ENCODE data around the gene ALDH3B2.

ALDH3B2 gene

GRCh38 chr11:67671211-67671520 is 3.3 kb downstream of the ALDH3B2 start:
- Histone ChIP-seq H2AK5ac (ENCODE audit: low read length) (no peak overlapping the region), H2BK5ac (ENCODE audit: low read length) (no peak overlapping the region), H3K79me2 (ENCODE audit: control insufficient read depth, insufficient read depth, low read length) (no peaks in the 10 kb centered on the region), H3K4me3 (ENCODE audit: low read length) (no peak overlapping the region), H4K8ac (ENCODE audit: low read depth, low read length) (no peak overlapping the region), H3K9ac (ENCODE audit: low read length) (no peak overlapping the region), H3K36me3 (ENCODE audit: control insufficient read depth, insufficient read depth, low read length) (no peaks in the 10 kb centered on the region), H3K18ac (ENCODE audit: low read length) (no peak overlapping the region), H2BK15ac (replicated peaks; ENCODE audit: low read depth) (no peak overlapping the region), H3K4ac (ENCODE audit: low read depth, low read length) (no peak overlapping the region), H3K4me2 (ENCODE audit: low read length) (no peak overlapping the region), H3K79me1 (ENCODE audit: low read length) (no peaks in the 10 kb centered on the region), H3K27ac (ENCODE audit: low read depth, low read length) (no peak overlapping the region), H3K4me1 (ENCODE audit: control insufficient read depth, low read depth, low read length) (no peaks in the 10 kb centered on the region), H3K56ac (ENCODE audit: low read length) (no peak overlapping the region), H2BK120ac (ENCODE audit: low read depth, low read length) (no peak overlapping the region), H4K5ac (ENCODE audit: low read length) (no peak overlapping the region), H3K23ac (ENCODE audit: low read length) (no peak overlapping the region), H3K27me3 (ENCODE audit: insufficient read depth, low read length, poor library complexity) (no peaks in the 10 kb centered on the region)
- no CpG with 5 or more reads among the region's 8 CpGs for WGBS (ENCODE audit: extremely low coverage, insufficient coverage, low lambda C conversion rate)
- no peak for DNase-seq

DNA sequence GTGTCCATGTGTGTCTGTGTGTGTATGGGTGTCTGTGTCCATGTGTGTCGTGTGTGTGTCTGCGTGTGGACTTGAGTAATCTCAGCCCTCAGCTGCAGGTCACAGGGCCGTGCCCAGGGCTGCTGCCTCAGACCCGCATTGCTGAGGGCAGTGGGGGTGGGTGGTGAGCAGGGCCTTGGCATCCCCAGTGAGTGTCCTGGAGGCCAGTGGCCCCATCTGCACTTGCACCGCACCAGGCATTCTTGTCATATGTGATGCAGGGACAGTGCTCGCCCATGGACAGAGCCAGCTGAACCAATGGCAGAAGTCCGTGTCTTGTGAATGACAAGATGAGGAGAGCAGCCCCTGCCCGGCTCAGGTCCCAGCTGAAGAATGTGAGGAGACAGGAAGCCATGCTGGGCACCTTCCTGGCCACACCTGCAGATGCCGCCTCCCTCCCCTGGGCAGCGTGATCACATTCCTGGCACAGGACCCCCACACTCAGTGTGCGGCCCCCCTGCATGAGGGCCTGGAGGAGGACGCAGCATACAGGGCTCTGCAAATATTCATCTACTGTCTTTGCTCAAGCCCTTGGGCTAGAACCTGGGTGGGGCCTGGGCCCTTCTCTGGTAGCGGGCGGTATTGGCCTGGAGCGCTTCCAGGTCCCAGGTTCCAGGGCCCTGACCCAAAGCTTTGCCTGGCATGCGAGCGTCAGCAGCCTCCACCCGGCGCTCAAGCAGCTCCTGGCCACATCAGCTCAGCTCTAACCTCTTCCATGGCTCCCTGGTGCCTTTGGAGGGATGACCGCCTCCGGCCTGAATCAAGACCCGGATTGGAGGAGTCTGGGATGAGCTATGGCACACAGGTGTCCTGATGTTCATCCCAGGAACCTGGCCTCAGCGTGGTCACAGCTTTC is 3.9 kb downstream of the ALDH3B2 start:
- H2BK15ac ChIP-seq (replicated peaks; ENCODE audit: low read depth), result no peak overlapping the region
- H3K79me2 ChIP-seq (ENCODE audit: control insufficient read depth, insufficient read depth, low read length), result no peaks in the 10 kb centered on the region
- H2BK120ac ChIP-seq (ENCODE audit: low read depth, low read length), result no peak overlapping the region
- H4K5ac ChIP-seq (ENCODE audit: low read length), result no peak overlapping the region
- no peak overlapping the region for H3K4me3 ChIP-seq (ENCODE audit: low read length)
- H3K79me1 ChIP-seq (ENCODE audit: low read length), result no peaks in the 10 kb centered on the region
- H3K27me3 ChIP-seq (ENCODE audit: insufficient read depth, low read length, poor library complexity), result no peaks in the 10 kb centered on the region
- no peak overlapping the region for H3K27ac ChIP-seq (ENCODE audit: low read depth, low read length)
- DNase-seq, result no peak
- peak overlapping the region; percentile 58 for H2AK5ac ChIP-seq (ENCODE audit: low read length)
- H3K36me3 ChIP-seq (ENCODE audit: control insufficient read depth, insufficient read depth, low read length), result no peaks in the 10 kb centered on the region
- no peak overlapping the region for H3K18ac ChIP-seq (ENCODE audit: low read length)
- no peak overlapping the region for H3K23ac ChIP-seq (ENCODE audit: low read length)
- H3K4ac ChIP-seq (ENCODE audit: low read depth, low read length), result no peak overlapping the region
- H3K9ac ChIP-seq (ENCODE audit: low read length), result no peak overlapping the region
- no peak overlapping the region for H3K4me2 ChIP-seq (ENCODE audit: low read length)
- WGBS (ENCODE audit: extremely low coverage, insufficient coverage, low lambda C conversion rate), result no CpG with 5 or more reads among the region's 23 CpGs
- no peak overlapping the region for H2BK5ac ChIP-seq (ENCODE audit: low read length)
- H3K56ac ChIP-seq (ENCODE audit: low read length), result no peak overlapping the region
- no peaks in the 10 kb centered on the region for H3K4me1 ChIP-seq (ENCODE audit: control insufficient read depth, low read depth, low read length)
- no peak overlapping the region for H4K8ac ChIP-seq (ENCODE audit: low read depth, low read length)

- Histone ChIP-seq H3K79me2 (ENCODE audit: control insufficient read depth, insufficient read depth, low read length) (no peaks in the 10 kb centered on the region), H2BK5ac (ENCODE audit: low read length) (no peak overlapping the region), H2BK15ac (replicated peaks; ENCODE audit: low read depth) (no peak overlapping the region), H3K36me3 (ENCODE audit: control insufficient read depth, insufficient read depth, low read length) (no peaks in the 10 kb centered on the region), H3K79me1 (ENCODE audit: low read length) (no peaks in the 10 kb centered on the region), H3K9ac (ENCODE audit: low read length) (no peak overlapping the region), H3K27me3 (ENCODE audit: insufficient read depth, low read length, poor library complexity) (no peaks in the 10 kb centered on the region), H4K8ac (ENCODE audit: low read depth, low read length) (no peak overlapping the region), H4K5ac (ENCODE audit: low read length) (no peak overlapping the region), H3K4ac (ENCODE audit: low read depth, low read length) (no peak overlapping the region), H3K18ac (ENCODE audit: low read length) (no peak overlapping the region), H2BK120ac (ENCODE audit: low read depth, low read length) (no peak overlapping the region), H3K56ac (ENCODE audit: low read length) (no peak overlapping the region), H2AK5ac (ENCODE audit: low read length) (no peak overlapping the region), H3K27ac (ENCODE audit: low read depth, low read length) (no peak overlapping the region), H3K4me1 (ENCODE audit: control insufficient read depth, low read depth, low read length) (no peaks in the 10 kb centered on the region), H3K23ac (ENCODE audit: low read length) (no peak overlapping the region), H3K4me2 (ENCODE audit: low read length) (no peak overlapping the region), H3K4me3 (ENCODE audit: low read length) (no peak overlapping the region)
- no peak for DNase-seq
- WGBS (ENCODE audit: extremely low coverage, insufficient coverage, low lambda C conversion rate), result no CpG with 5 or more reads among the region's 5 CpGs
These were observed 6.3 kb downstream of the ALDH3B2 start for GRCh38 chr11:67668192-67668551.

GRCh38 chr11:67667490-67668191 is 6.8 kb downstream of the ALDH3B2 start:
- Histone ChIP-seq H2AK5ac (ENCODE audit: low read length) (no peak overlapping the region), H3K27ac (ENCODE audit: low read depth, low read length) (no peak overlapping the region), H3K9ac (ENCODE audit: low read length) (no peak overlapping the region), H3K4me3 (ENCODE audit: low read length) (no peak overlapping the region), H3K18ac (ENCODE audit: low read length) (no peak overlapping the region), H3K23ac (ENCODE audit: low read length) (no peak overlapping the region), H4K5ac (ENCODE audit: low read length) (no peak overlapping the region), H3K27me3 (ENCODE audit: insufficient read depth, low read length, poor library complexity) (no peaks in the 10 kb centered on the region), H3K79me2 (ENCODE audit: control insufficient read depth, insufficient read depth, low read length) (no peaks in the 10 kb centered on the region), H3K79me1 (ENCODE audit: low read length) (no peaks in the 10 kb centered on the region), H3K36me3 (ENCODE audit: control insufficient read depth, insufficient read depth, low read length) (no peaks in the 10 kb centered on the region), H3K56ac (ENCODE audit: low read length) (no peak overlapping the region), H2BK5ac (ENCODE audit: low read length) (no peak overlapping the region), H4K8ac (ENCODE audit: low read depth, low read length) (no peak overlapping the region), H2BK15ac (replicated peaks; ENCODE audit: low read depth) (no peak overlapping the region), H3K4me2 (ENCODE audit: low read length) (no peak overlapping the region), H3K4ac (ENCODE audit: low read depth, low read length) (no peak overlapping the region), H3K4me1 (ENCODE audit: control insufficient read depth, low read depth, low read length) (no peaks in the 10 kb centered on the region), H2BK120ac (ENCODE audit: low read depth, low read length) (no peak overlapping the region)
- no CpG with 5 or more reads among the region's 26 CpGs for WGBS (ENCODE audit: extremely low coverage, insufficient coverage, low lambda C conversion rate)
- DNase-seq, result no peak

DNA sequence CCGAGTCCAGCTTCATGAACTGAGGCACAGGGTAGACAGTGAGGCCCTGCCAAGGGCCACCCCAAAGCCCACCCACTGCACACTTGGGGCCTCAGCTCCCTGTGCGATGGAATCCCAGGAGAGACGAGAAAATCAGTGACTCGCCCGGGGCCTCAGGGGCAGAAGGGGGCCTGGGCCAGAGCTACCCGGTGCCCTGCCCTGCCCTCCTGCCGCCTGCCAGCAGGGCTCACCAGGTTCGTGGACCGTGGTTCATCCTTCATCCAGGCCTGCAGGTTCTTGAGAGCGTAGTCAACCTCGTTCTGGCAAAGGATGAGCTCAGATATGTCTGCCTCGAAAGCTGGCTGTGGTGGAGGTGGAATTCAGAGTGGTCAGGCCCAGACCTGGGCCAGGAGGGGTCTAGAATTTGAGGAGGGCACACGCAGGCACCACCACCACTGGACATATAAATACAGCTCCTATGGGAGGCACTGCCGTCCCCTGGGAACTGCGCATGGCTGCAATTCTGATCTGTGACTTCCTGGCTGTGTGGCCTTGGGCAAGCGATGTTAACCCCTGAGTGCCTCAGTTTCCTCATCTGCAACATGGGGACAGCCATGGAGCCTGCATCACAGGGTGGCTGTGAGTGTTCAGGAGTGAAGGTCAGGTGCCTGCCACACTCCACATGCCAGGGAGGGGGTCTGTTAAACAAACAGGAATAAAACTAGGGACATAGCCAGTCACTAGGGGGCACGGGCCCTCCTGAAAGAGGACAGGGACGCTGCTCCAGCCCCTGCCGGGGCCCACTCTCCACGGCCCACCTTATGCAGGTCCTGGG is 7.5 kb downstream of the ALDH3B2 start:
- no peaks in the 10 kb centered on the region for H3K4me1 ChIP-seq (ENCODE audit: control insufficient read depth, low read depth, low read length)
- no peaks in the 10 kb centered on the region for H3K36me3 ChIP-seq (ENCODE audit: control insufficient read depth, insufficient read depth, low read length)
- no peak overlapping the region for H2AK5ac ChIP-seq (ENCODE audit: low read length)
- no peak overlapping the region for H3K4me3 ChIP-seq (ENCODE audit: low read length)
- no peak overlapping the region for H3K23ac ChIP-seq (ENCODE audit: low read length)
- no peak overlapping the region for H3K9ac ChIP-seq (ENCODE audit: low read length)
- H3K4me2 ChIP-seq (ENCODE audit: low read length), result no peak overlapping the region
- no peaks in the 10 kb centered on the region for H3K27me3 ChIP-seq (ENCODE audit: insufficient read depth, low read length, poor library complexity)
- no peak overlapping the region for H2BK15ac ChIP-seq (replicated peaks; ENCODE audit: low read depth)
- no peak overlapping the region for H3K4ac ChIP-seq (ENCODE audit: low read depth, low read length)
- H3K27ac ChIP-seq (ENCODE audit: low read depth, low read length), result no peak overlapping the region
- H4K8ac ChIP-seq (ENCODE audit: low read depth, low read length), result no peak overlapping the region
- H4K5ac ChIP-seq (ENCODE audit: low read length), result no peak overlapping the region
- no CpG with 5 or more reads among the region's 20 CpGs for WGBS (ENCODE audit: extremely low coverage, insufficient coverage, low lambda C conversion rate)
- H3K79me2 ChIP-seq (ENCODE audit: control insufficient read depth, insufficient read depth, low read length), result no peaks in the 10 kb centered on the region
- no peaks in the 10 kb centered on the region for H3K79me1 ChIP-seq (ENCODE audit: low read length)
- no peak overlapping the region for H2BK5ac ChIP-seq (ENCODE audit: low read length)
- no peak for DNase-seq
- H3K56ac ChIP-seq (ENCODE audit: low read length), result no peak overlapping the region
- H3K18ac ChIP-seq (ENCODE audit: low read length), result no peak overlapping the region
- H2BK120ac ChIP-seq (ENCODE audit: low read depth, low read length), result no peak overlapping the region
